Measurements from ENCODE around the gene RFC5. TPM values are rescaled to one million over a fixed set of nuclear protein-coding genes. Genes with fewer than 3 reads are reported as not detected.

The RFC5 gene
- polyA plus RNA-seq, 3 donors = 33.9 to 35.3 (median 33.9) TPM

- no peak for DNase-seq (ENCODE audit: low read depth in 3 of 3, low spot score in 2 of 3)
These were observed 34.7 kb downstream of the RFC5 start for GRCh38 chr12:118050972-118051910.

GRCh38 chr12:118052324-118053070, 36.0 kb downstream of the RFC5 start:
- peak in 1 of 3 donors; percentile 18 for DNase-seq (ENCODE audit: low read depth in 3 of 3, low spot score in 2 of 3)

GRCh38 chr12:118053071-118053985, 36.8 kb downstream of the RFC5 start:
- DNase-seq (ENCODE audit: low read depth in 3 of 3, low spot score in 2 of 3) = no peak

GRCh38 chr12:118055144-118055557, 38.6 kb downstream of the RFC5 start:
- DNase-seq (ENCODE audit: low read depth in 3 of 3, low spot score in 2 of 3) = peak in 1 of 3 donors; percentile 23

GRCh38 chr12:118055865-118056773, 39.6 kb downstream of the RFC5 start:
- DNase-seq (ENCODE audit: low read depth in 3 of 3, low spot score in 2 of 3) = no peak

- no peak for DNase-seq (ENCODE audit: low read depth in 3 of 3, low spot score in 2 of 3)
These were observed 41.7 kb downstream of the RFC5 start for GRCh38 chr12:118058227-118058626.

GRCh38 chr12:118058881-118059280, 42.4 kb downstream of the RFC5 start:
- DNase-seq (ENCODE audit: low read depth in 3 of 3, low spot score in 2 of 3) = no peak

GRCh38 chr12:118059341-118060191, 43.1 kb downstream of the RFC5 start:
- DNase-seq (ENCODE audit: low read depth in 3 of 3, low spot score in 2 of 3) = peak in 1 of 3 donors; percentile 9

- peak in 2 of 3 donors; percentile 5 to 15 for DNase-seq (ENCODE audit: low read depth in 3 of 3, low spot score in 2 of 3)
These were observed 44.0 kb downstream of the RFC5 start for GRCh38 chr12:118060301-118061010.

- peak in 2 of 3 donors; percentile 25 to 26 for DNase-seq (ENCODE audit: low read depth in 3 of 3, low spot score in 2 of 3)
These were observed 44.7 kb downstream of the RFC5 start, which contains the start of gene WSB2 for GRCh38 chr12:118061011-118061872. Gene WSB2 (minus strand): TSS chr12:118061179. CDS start chr12:118061048, 131 bp downstream.

- peak in 2 of 3 donors; percentile 38 to 49 for DNase-seq (ENCODE audit: low read depth in 3 of 3, low spot score in 2 of 3)
These were observed 45.7 kb downstream of the RFC5 start for GRCh38 chr12:118061873-118062843.

- no peak for DNase-seq (ENCODE audit: low read depth in 3 of 3, low spot score in 2 of 3)
These were observed 47.3 kb downstream of the RFC5 start for GRCh38 chr12:118063576-118064391.

- DNase-seq (ENCODE audit: low read depth in 3 of 3, low spot score in 2 of 3) = no peak
These were observed 48.1 kb downstream of the RFC5 start for GRCh38 chr12:118064608-118065007.

GRCh38 chr12:118065380-118065779, 48.9 kb downstream of the RFC5 start:
- DNase-seq (ENCODE audit: low read depth in 3 of 3, low spot score in 2 of 3) = no peak

GRCh38 chr12:118068445-118068844, 51.9 kb downstream of the RFC5 start:
- DNase-seq (ENCODE audit: low read depth in 3 of 3, low spot score in 2 of 3) = no peak

Measured in right renal cortex interstitium (tissue), 3 donors.